GM21825 (cell line): Measurements from ENCODE around the gene CIB1.

Source experiments
- ATAC-seq: cut with Tn5 transposase; IDR thresholded peaks from one replicate; pipeline ENCODE4 v1.9.1; 2021; ENCODE audit warnings: mild to moderate bottlenecking, moderate library complexity; ENCODE audit not compliant: unreplicated experiment

Gene CIB1

GRCh38 chr15:90241343-90242192, 7.8 kb upstream of the CIB1 start:
- ATAC-seq: no peak

- no peak for ATAC-seq
These were observed 7.1 kb upstream of the CIB1 start for GRCh38 chr15:90240856-90241255.

- ATAC-seq: no peak
These were observed 5.6 kb upstream of the CIB1 start for GRCh38 chr15:90239371-90239770.

- ATAC-seq: no peak
These were observed 601 bp upstream of the CIB1 start, which contains the start of gene GDPGP1 for GRCh38 chr15:90234096-90234988. GDPGP1 (plus strand) TSS chr15:90234209; CDS start chr15:90240909, 6,700 bp downstream.

- ATAC-seq: no peak
These were observed 777 bp downstream of the CIB1 start for GRCh38 chr15:90232941-90233386.

- no peak for ATAC-seq
These were observed 1.5 kb downstream of the CIB1 start for GRCh38 chr15:90232196-90232595.

GRCh38 chr15:90231028-90232017, 2.4 kb downstream of the CIB1 start:
- no peak for ATAC-seq

- no peak for ATAC-seq
These were observed 3.1 kb downstream of the CIB1 start for GRCh38 chr15:90230610-90231009.

GRCh38 chr15:90230071-90230494, 3.7 kb downstream of the CIB1 start:
- ATAC-seq: no peak

- no peak for ATAC-seq
These were observed 4.8 kb downstream of the CIB1 start for GRCh38 chr15:90228960-90229359.

GRCh38 chr15:90227816-90228772, 5.6 kb downstream of the CIB1 start:
- ATAC-seq: no peak

- no peak for ATAC-seq
These were observed 6.4 kb downstream of the CIB1 start for GRCh38 chr15:90227336-90227735.

GRCh38 chr15:90225504-90226234, 8.1 kb downstream of the CIB1 start:
- no peak for ATAC-seq

- ATAC-seq: no peak
These were observed 8.7 kb downstream of the CIB1 start for GRCh38 chr15:90225047-90225446.

- ATAC-seq: no peak
These were observed 10.1 kb downstream of the CIB1 start for GRCh38 chr15:90223441-90224165.

- no peak for ATAC-seq
These were observed 11.2 kb downstream of the CIB1 start for GRCh38 chr15:90222547-90222946.

GRCh38 chr15:90221246-90221900, 12.4 kb downstream of the CIB1 start:
- ATAC-seq: no peak
